H1 (cell line): ENCODE results near the gene APOA4. TPM values are rescaled to one million over a fixed set of nuclear protein-coding genes. Genes with fewer than 3 reads are reported as not detected.
A peak's percentile ranks its signal among the peaks of the same experiment; 100 is the strongest.

Source experiments
- CTCF ChIA-PET: fragments of 300-600 bp; sonication (Branson Sonifier 250); formaldehyde crosslinking; loops from one replicate; lab custom pipeline; 2021; ENCODE audit not compliant: partially characterized antibody; lab: Charles Lee
- POLR2A ChIA-PET: fragments of 300-600 bp; sonication (Branson Sonifier 250); formaldehyde crosslinking; loops from one replicate; lab custom pipeline; 2021; ENCODE audit warnings: inconsistent platforms; ENCODE audit not compliant: partially characterized antibody; lab: Charles Lee
- DNase-seq, 2 experiments: peaks; one replicate each; pipeline versions ENCODE4 v3.0.0 to v3.0.0-alpha.2; 2010 to 2022; ENCODE audit warnings: low spot score in 2 of 2, low read depth in 1 of 2, mixed read lengths in 1 of 2
- FAIRE-seq: peaks from 2 replicates; lab custom pipeline; 2011; peaks lifted over from hg19 to GRCh38; lab: Jason Lieb, UNC
- H2AFZ ChIP-seq: 2 replicates; pipeline ENCODE4 v1.8.1; 2012; ENCODE audit warnings: low read length, inconsistent platforms
- H2AK5ac ChIP-seq: 2 replicates; pipeline ENCODE4 v1.6.1; 2013; ENCODE audit warnings: low read depth, low read length
- H2BK120ac ChIP-seq: replicated peaks from 2 replicates; pipeline ENCODE3; 2013; ENCODE audit warnings: low read depth, low read length, inconsistent platforms
- H2BK12ac ChIP-seq: 2 replicates; pipeline ENCODE4 v1.6.1; 2013; ENCODE audit warnings: low read depth, low read length
- H2BK15ac ChIP-seq: 2 replicates; pipeline ENCODE4 v1.6.1; 2013; ENCODE audit warnings: low read length
- H2BK20ac ChIP-seq: 2 replicates; pipeline ENCODE4 v1.6.1; 2013; ENCODE audit warnings: low read length
- H2BK5ac ChIP-seq: 2 replicates; pipeline ENCODE4 v1.6.1; 2013; ENCODE audit warnings: low read depth, low read length
- H3K14ac ChIP-seq: 2 replicates; pipeline ENCODE4 v1.6.1; 2013; ENCODE audit warnings: inconsistent platforms; ENCODE audit not compliant: insufficient read length
- H3K18ac ChIP-seq: 2 replicates; pipeline ENCODE4 v1.6.1; 2013; ENCODE audit warnings: low read length; ENCODE audit errors: extremely low read depth
- H3K23ac ChIP-seq: 2 replicates; pipeline ENCODE4 v1.6.1; 2013; ENCODE audit warnings: inconsistent platforms; ENCODE audit not compliant: insufficient read length
- H3K23me2 ChIP-seq: 2 replicates; pipeline ENCODE4 v1.6.1; 2013; ENCODE audit warnings: low read depth, low read length
- H3K27ac ChIP-seq: 2 replicates; pipeline ENCODE4 v1.6.1; 2011; ENCODE audit warnings: low read depth, low read length, inconsistent platforms
- H3K27me3 ChIP-seq, 4 experiments: replicated peaks in 1 of 4; 1 replicate in 1 of 4; 2 replicates in 3 of 4; pipeline versions ENCODE4 v1.6.1 to v1.8.1; 2011 to 2013; ENCODE audit warnings: low read length in 3 of 4, mild to moderate bottlenecking in 3 of 4, inconsistent platforms in 2 of 4, mixed read lengths in 2 of 4, moderate library complexity in 1 of 4; ENCODE audit not compliant: control insufficient read depth in 3 of 4, insufficient read depth in 3 of 4; ENCODE audit errors: extremely low read depth in 1 of 4
- H3K36me3 ChIP-seq, 4 experiments: 2 replicates each; pipeline versions ENCODE4 v1.6.1 to v1.8.1; 2011 to 2013; ENCODE audit warnings: mild to moderate bottlenecking in 4 of 4, low read length in 3 of 4, moderate library complexity in 2 of 4, control low read depth in 1 of 4, inconsistent platforms in 1 of 4; ENCODE audit not compliant: insufficient read depth in 4 of 4, control insufficient read depth in 2 of 4
- H3K4ac ChIP-seq: replicated peaks from 2 replicates; pipeline ENCODE3; 2013; ENCODE audit warnings: low read length, low read depth, mixed read lengths, inconsistent platforms; ENCODE audit not compliant: insufficient read length
- H3K4me1 ChIP-seq, 4 experiments: replicated peaks in 1 of 4; 1 replicate in 1 of 4; 2 replicates in 3 of 4; pipeline versions ENCODE4 v1.6.1 to v1.8.1; 2011 to 2013; ENCODE audit warnings: low read length in 3 of 4, inconsistent platforms in 2 of 4, mixed read lengths in 1 of 4; ENCODE audit not compliant: insufficient read depth in 4 of 4, control insufficient read depth in 3 of 4
- H3K4me2 ChIP-seq, 2 experiments: 2 replicates each; pipeline versions ENCODE4 v1.6.1 to v1.8.1; 2011 to 2013; ENCODE audit warnings: low read depth in 2 of 2, low read length in 2 of 2, control low read depth in 1 of 2, inconsistent platforms in 1 of 2, mild to moderate bottlenecking in 1 of 2; ENCODE audit not compliant: insufficient read depth in 1 of 2
- H3K4me3 ChIP-seq, 4 experiments: fragments of 200-600, 300-600 bp in 1 of 4; sonication (generic), shearing (Covaris generic), sonication (Bioruptor Twin) in 1 of 4; 2 replicates each; pipeline versions ENCODE4 v1.5.1 to v1.8.1; 2011 to 2016; ENCODE audit warnings: low read length in 4 of 4, low read depth in 3 of 4, control low read depth in 2 of 4, inconsistent platforms in 2 of 4, mild to moderate bottlenecking in 2 of 4, mixed read lengths in 1 of 4, moderate library complexity in 1 of 4; ENCODE audit not compliant: insufficient read depth in 2 of 4; ENCODE audit errors: extremely low read depth in 1 of 4
- H3K56ac ChIP-seq: replicated peaks from 2 replicates; pipeline ENCODE3; 2013; ENCODE audit warnings: low read depth, mild to moderate bottlenecking, mixed read lengths, low read length, inconsistent platforms; ENCODE audit not compliant: insufficient read length
- H3K79me1 ChIP-seq: 2 replicates; pipeline ENCODE4 v1.6.1; 2013; ENCODE audit warnings: low read depth, low read length, control low read depth
- H3K79me2 ChIP-seq, 2 experiments: 2 replicates each; pipeline versions ENCODE4 v1.6.1 to v1.8.1; 2012 to 2013; ENCODE audit warnings: low read length in 2 of 2, mild to moderate bottlenecking in 2 of 2, inconsistent platforms in 1 of 2; ENCODE audit not compliant: insufficient read depth in 2 of 2, control insufficient read depth in 1 of 2
- H3K9ac ChIP-seq, 4 experiments: replicated peaks in 1 of 4; 1 replicate in 1 of 4; 2 replicates in 3 of 4; pipeline versions ENCODE4 v1.6.1 to v1.8.1; 2011 to 2013; ENCODE audit warnings: low read depth in 3 of 4, low read length in 3 of 4, control low read depth in 2 of 4, mild to moderate bottlenecking in 2 of 4, moderate library complexity in 2 of 4, inconsistent platforms in 1 of 4; ENCODE audit errors: extremely low read depth in 1 of 4
- H3K9me3 ChIP-seq, 2 experiments: 2 replicates each; pipeline versions ENCODE4 v1.6.1 to v1.8.1; 2012 to 2013; ENCODE audit warnings: mild to moderate bottlenecking in 2 of 2, moderate library complexity in 2 of 2, control low read depth in 1 of 2, inconsistent platforms in 1 of 2, low read depth in 1 of 2, low read length in 1 of 2, mixed read lengths in 1 of 2; ENCODE audit not compliant: insufficient read depth in 2 of 2
- H4K20me1 ChIP-seq, 2 experiments: replicated peaks in 1 of 2; 2 replicates each; pipeline versions ENCODE3 to v1.8.1; 2011 to 2013; ENCODE audit warnings: inconsistent platforms in 2 of 2, low read length in 2 of 2, mild to moderate bottlenecking in 1 of 2; ENCODE audit not compliant: insufficient read depth in 2 of 2, control insufficient read depth in 1 of 2
- H4K5ac ChIP-seq: 2 replicates; pipeline ENCODE4 v1.6.1; 2013; ENCODE audit warnings: low read length, low read depth, mixed read lengths, inconsistent platforms; ENCODE audit not compliant: insufficient read length
- H4K8ac ChIP-seq: 2 replicates; pipeline ENCODE4 v1.8.0; 2013; ENCODE audit warnings: mild to moderate bottlenecking, moderate library complexity, low read length, inconsistent platforms; ENCODE audit not compliant: insufficient read depth; ENCODE audit errors: extremely low read depth
- H4K91ac ChIP-seq: replicated peaks from 2 replicates; pipeline ENCODE3; 2013; ENCODE audit warnings: low read length, mixed read lengths, inconsistent platforms; ENCODE audit not compliant: insufficient read length
- ASH2L ChIP-seq: fragments of 200-600, 300-600 bp; sonication (generic); IDR thresholded peaks from one replicate; pipeline ENCODE4 v1.7.1; 2017; ENCODE audit warnings: low read length
- BACH1 ChIP-seq: IDR thresholded peaks from 2 replicates; pipeline ENCODE4 v1.6.1; 2012; ENCODE audit warnings: low read length, improper control_type of control experiment
- BCL11A ChIP-seq, 2 experiments: IDR thresholded peaks; one replicate each; pipeline ENCODE4 v1.6.1; 2011; ENCODE audit warnings: low read depth in 2 of 2, low read length in 2 of 2, mild to moderate bottlenecking in 2 of 2
- CHD1 ChIP-seq: IDR thresholded peaks from 2 replicates; pipeline ENCODE4 v1.6.1; 2012; ENCODE audit warnings: low read depth, low read length, improper control_type of control experiment
- GTF2F1 ChIP-seq: IDR thresholded peaks from 2 replicates; pipeline ENCODE4 v1.6.1; 2012; ENCODE audit warnings: low read depth, low read length, improper control_type of control experiment, borderline replicate concordance
- HDAC6 ChIP-seq: IDR thresholded peaks from one replicate; pipeline ENCODE4 v1.7.1; 2012; ENCODE audit warnings: low read depth, mild to moderate bottlenecking, inconsistent platforms, low read length, moderate library complexity
- NANOG ChIP-seq: IDR thresholded peaks from 2 replicates; pipeline ENCODE4 v1.6.1; 2011; ENCODE audit warnings: low read length, low read depth, mild to moderate bottlenecking, inconsistent platforms; ENCODE audit not compliant: insufficient read depth, poor library complexity, severe bottlenecking
- NRF1 ChIP-seq: IDR thresholded peaks from 2 replicates; pipeline ENCODE4 v1.6.1; 2011; ENCODE audit warnings: mild to moderate bottlenecking, low read depth, low read length, improper control_type of control experiment
- POU5F1 ChIP-seq: IDR thresholded peaks from 2 replicates; pipeline ENCODE4 v1.6.1; 2011; ENCODE audit warnings: low read depth, mild to moderate bottlenecking, low read length, moderate library complexity
- SIRT6 ChIP-seq: IDR thresholded peaks from one replicate; pipeline ENCODE4 v1.7.1; 2012; ENCODE audit warnings: low read length, inconsistent platforms
- SP4 ChIP-seq: IDR thresholded peaks from 2 replicates; pipeline ENCODE4 v1.6.1; 2012; ENCODE audit warnings: low read length, inconsistent platforms
- ZNF274 ChIP-seq: IDR thresholded peaks from 2 replicates; pipeline ENCODE4 v1.7.0; 2012; ENCODE audit warnings: low read length, borderline replicate concordance; ENCODE audit errors: extremely low read depth
- WGBS, 2 experiments: shearing (Covaris generic) in 1 of 2; methylation state at CpG; one replicate each; pipeline versions ENCODE4 v1.1.6 to v1.1.7; 2013 to 2015; ENCODE audit warnings: low lambda C conversion rate in 2 of 2, mixed read lengths in 2 of 2, inconsistent platforms in 1 of 2, low coverage in 1 of 2, missing lambda C conversion rate in 1 of 2; ENCODE audit not compliant: insufficient replicate concordance in 2 of 2, insufficient coverage in 1 of 2, insufficient read length in 1 of 2; ENCODE audit errors: extremely low coverage in 1 of 2, missing lambda C conversion rate in 1 of 2; 5-methylcytosine and 5-hydroxymethylcytosine counted together
- polyA plus RNA-seq, 7 experiments: library from polyadenylated mRNA; depleted of rRNA in 3 of 7; stranded (reverse) in 5 of 7; unstranded in 2 of 7; fragments of >200 nt in 5 of 7; fragments of 200-250 nt in 2 of 7; gene quantifications; 1 replicate in 5 of 7; 2 replicates in 1 of 7; 4 replicates in 1 of 7; pipeline versions ENCODE4 v1.2.1 to v1.2.3, GENCODE V29; 2011 to 2013; ENCODE audit warnings: missing spikeins in 2 of 7, mixed read lengths in 2 of 7
- total RNA-seq: library from RNA; stranded (reverse); fragmentation: NEBNext Ultra II Directional; extraction: Animal tissue kit (Norgen Biotek cat#: 25700); gene quantifications from 2 replicates; pipeline ENCODE4 v1.2.1, GENCODE V29; 2021
- TF ChIP-seq, protein P1 (sequence below): IDR thresholded peaks from 2 replicates; pipeline ENCODE4 v1.6.1; 2011; ENCODE audit warnings: low read depth, mild to moderate bottlenecking, low read length; ENCODE audit not compliant: insufficient read depth

Gene APOA4
- total and polyA plus RNA-seq, 2 of the 8 experiments (the other 6 are each of a cell fraction or from before 2014, with no cell fraction given), result not detected

DNA sequence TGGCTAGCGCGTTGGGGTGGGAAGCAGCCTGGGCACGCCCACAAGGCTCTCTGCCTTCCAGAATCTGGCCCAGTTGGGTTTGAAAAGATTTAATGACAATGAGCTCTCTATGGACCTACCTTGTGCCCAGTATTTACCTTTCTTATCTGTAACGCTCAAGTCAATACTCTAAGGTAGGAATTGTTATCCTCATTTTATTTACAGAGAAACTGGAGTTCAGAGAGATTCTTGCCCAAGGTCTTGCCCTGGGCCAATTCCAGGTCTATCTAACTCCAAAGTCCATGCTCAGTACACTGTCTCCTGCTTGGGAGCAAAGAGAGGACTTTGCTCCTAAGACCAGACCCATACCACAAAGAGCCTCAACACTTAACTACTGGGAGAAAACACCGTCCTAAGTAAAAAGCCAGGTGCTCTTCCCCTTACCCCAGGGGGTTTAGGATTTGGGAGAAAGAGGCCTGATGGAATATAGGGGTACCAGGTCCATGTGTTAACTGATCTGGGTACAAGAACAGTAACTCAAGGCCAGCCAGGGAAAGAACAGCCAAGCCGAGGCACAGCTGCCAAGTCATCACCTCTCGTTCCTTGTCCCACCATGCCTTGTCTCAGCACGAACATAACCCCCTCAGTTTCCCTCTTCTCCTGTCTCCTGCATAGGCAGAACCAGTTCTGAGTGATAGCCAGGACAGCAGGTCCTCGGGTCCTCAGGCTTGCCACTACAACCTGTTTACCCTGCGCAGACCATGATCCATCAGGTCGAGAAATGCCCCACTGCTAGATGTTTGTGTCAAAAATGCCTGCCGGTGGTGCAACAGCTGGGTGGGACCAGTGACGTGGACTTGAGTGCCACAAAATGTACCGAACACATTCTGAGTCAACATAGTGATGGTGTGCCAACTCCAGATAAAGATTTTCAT lies 14.6 kb downstream of the APOA4 start:
- DNase-seq, result no peak
- Histone ChIP-seq H3K23ac (no peak overlapping the region), H3K4me2 (no peak overlapping the region), H2BK15ac (no peak overlapping the region), H2BK12ac (no peak overlapping the region), H2BK120ac (no peak overlapping the region), H2AK5ac (no peak overlapping the region), H3K4me3 (no peak overlapping the region), H3K27me3 (no peaks in the 10 kb centered on the region), H2BK5ac (no peak overlapping the region), H3K4ac (no peak overlapping the region), H4K8ac (peak overlapping the region; percentile 77; the same call in 1 of the 2 replicates), H2AFZ (no peak overlapping the region), H3K14ac (no peak overlapping the region), H4K20me1 (no peaks in the 10 kb centered on the region), H3K36me3 (no peaks in the 10 kb centered on the region), H3K27ac (no peak overlapping the region), H3K4me1 (no peaks in the 10 kb centered on the region), H3K79me2 (no peaks in the 10 kb centered on the region), H4K91ac (no peak overlapping the region), H3K79me1 (no peaks in the 10 kb centered on the region), H3K18ac (no peak overlapping the region), H4K5ac (no peak overlapping the region), H2BK20ac (no peak overlapping the region), H3K9ac (no peak overlapping the region), H3K56ac (no peak overlapping the region), H3K9me3 (no peaks in the 10 kb centered on the region), H3K23me2 (no peaks in the 10 kb centered on the region)
- FAIRE-seq, result no peak
- 93% methylated on average over 13 of the region's 14 CpGs; no CpG with 5 or more reads in 1 of the 2 experiments for WGBS, 2 experiments
- ChIA-PET CTCF (interaction anchor here (0.6 kb wide), 1 partner anchor 1274 kb away, joined by 3 read pairs; no protein-coding TSS in a partner anchor), POLR2A (interaction anchor here (1.1 kb wide), 1 partner anchor 18 kb away, joined by 3 read pairs; no protein-coding TSS in a partner anchor)
- TF ChIP-seq NANOG, result no peak
- TF ChIP-seq HDAC6, result no peak
- TF ChIP-seq NRF1, result no peak
- TF ChIP-seq ZNF274, result no peak
- no peak for TF ChIP-seq BACH1
- no peak for TF ChIP-seq GTF2F1
- TF ChIP-seq, protein P1, sequence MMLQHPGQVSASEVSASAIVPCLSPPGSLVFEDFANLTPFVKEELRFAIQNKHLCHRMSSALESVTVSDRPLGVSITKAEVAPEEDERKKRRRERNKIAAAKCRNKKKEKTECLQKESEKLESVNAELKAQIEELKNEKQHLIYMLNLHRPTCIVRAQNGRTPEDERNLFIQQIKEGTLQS, result no peak
- TF ChIP-seq BCL11A (IDR thresholded peaks at IDR 0.05; ENCODE audit: low read depth in 2 of 2, low read length in 2 of 2), result no peak
- TF ChIP-seq SP4, result no peak
- no peak for TF ChIP-seq SIRT6
- no peak for TF ChIP-seq ASH2L
- TF ChIP-seq POU5F1, result no peak
- no peak for TF ChIP-seq CHD1
